ENCODE results near the gene ADRA2C.

Gene ADRA2C

GRCh38 chr4:3780347-3781171 lies 14.4 kb downstream of the ADRA2C start:
- no peak for DNase-seq

- no peak for DNase-seq
These were observed 15.2 kb downstream of the ADRA2C start for GRCh38 chr4:3781193-3781886.

GRCh38 chr4:3781997-3782930 lies 16.1 kb downstream of the ADRA2C start:
- DNase-seq = no peak

GRCh38 chr4:3783693-3784306 lies 17.6 kb downstream of the ADRA2C start:
- DNase-seq = peak in 1 of 2 donors; percentile 29

GRCh38 chr4:3784454-3785291 lies 18.5 kb downstream of the ADRA2C start:
- DNase-seq = no peak

GRCh38 chr4:3785292-3785565 lies 19.0 kb downstream of the ADRA2C start:
- DNase-seq = no peak

GRCh38 chr4:3786196-3786869 lies 20.1 kb downstream of the ADRA2C start:
- DNase-seq = no peak

- DNase-seq = no peak
These were observed 21.5 kb downstream of the ADRA2C start for GRCh38 chr4:3787489-3788365.

- DNase-seq = no peak
These were observed 22.1 kb downstream of the ADRA2C start for GRCh38 chr4:3788366-3788660.

- DNase-seq = no peak
These were observed 23.4 kb downstream of the ADRA2C start for GRCh38 chr4:3789587-3789986.

- DNase-seq = no peak
These were observed 23.9 kb downstream of the ADRA2C start for GRCh38 chr4:3790006-3790561.

GRCh38 chr4:3791256-3791655 lies 25.1 kb downstream of the ADRA2C start:
- DNase-seq = no peak

GRCh38 chr4:3791910-3792542 lies 25.8 kb downstream of the ADRA2C start:
- peak in 1 of 2 donors; percentile 42 for DNase-seq

GRCh38 chr4:3792813-3793212 lies 26.6 kb downstream of the ADRA2C start:
- no peak for DNase-seq

- no peak for DNase-seq
These were observed 27.4 kb downstream of the ADRA2C start for GRCh38 chr4:3793545-3793944.

GRCh38 chr4:3796960-3797359 lies 30.8 kb downstream of the ADRA2C start:
- DNase-seq = no peak

GRCh38 chr4:3797831-3798790 lies 31.9 kb downstream of the ADRA2C start:
- DNase-seq = no peak

GRCh38 chr4:3799496-3799895 lies 33.3 kb downstream of the ADRA2C start:
- DNase-seq = no peak

GRCh38 chr4:3800351-3800750 lies 34.2 kb downstream of the ADRA2C start:
- no peak for DNase-seq

Measured in stimulated activated CD4-positive, alpha-beta T cell treated with anti-CD3 and anti-CD28 coated beads, Interleukin-2, amount 100 ng/mL, for 24 hours (primary cell).